Measurements from ENCODE around the gene C5orf15.
"Not testable (repeated sequence)": the region's sequence is repeated elsewhere in the genome, so short reads cannot be mapped to it uniquely, and the experiment has no call there.

DNA sequence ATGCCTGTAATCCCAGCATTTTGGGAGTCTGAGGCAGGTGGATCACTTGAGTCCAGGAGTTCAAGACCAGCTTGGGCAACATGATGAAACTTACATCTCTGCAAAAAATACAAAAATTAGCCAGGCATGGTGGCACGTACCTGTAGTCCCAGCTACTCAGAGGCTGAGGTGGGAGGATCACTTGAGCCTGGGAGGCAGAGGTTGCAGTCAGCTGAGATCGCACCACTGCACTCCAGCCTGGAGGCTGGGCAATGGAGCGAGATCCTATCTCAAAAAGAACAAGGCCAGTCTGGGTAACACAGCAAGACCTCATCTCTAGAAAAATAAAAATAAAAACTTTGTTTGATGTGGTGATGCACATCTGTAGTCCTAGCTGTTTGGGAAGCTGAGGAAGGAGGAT lies 30.8 kb downstream of the C5orf15 start:
- TF ChIP-seq CTCF (conservative IDR thresholded peaks at IDR 0.05); ZFX (IDR thresholded peaks at IDR 0.05): not testable (repeated sequence)
